Heart left ventricle (tissue), 16 donors: ENCODE measurements around the gene MARCO. TPM values are rescaled to one million over a fixed set of nuclear protein-coding genes. Genes with fewer than 3 reads are reported as not detected.
"Not testable (repeated sequence)": the region's sequence is repeated elsewhere in the genome, so short reads cannot be mapped to it uniquely, and the experiment has no call there.

Experiments
- ATAC-seq, 4 donors: fragments of 200-7000 bp; cut with Tn5 transposase; one replicate each; pipeline ENCODE4 v1.9.1; 2020 to 2022; ENCODE audit warnings: moderate library complexity in 4 of 4, mild to moderate bottlenecking in 3 of 4, moderate number of reproducible peaks in 1 of 4
- DNase-seq, 5 donors: peaks; one replicate each; pipeline ENCODE4 v3.0.0-alpha.2; 2020
- H3K27ac ChIP-seq, 12 donors: fragments of 200-600 bp; sonication (generic) in 4 of 12; one replicate each; pipeline versions ENCODE4 v1.5.0 to v1.8.0; 2016 to 2022; ENCODE audit warnings: mild to moderate bottlenecking in 2 of 12
- H3K27me3 ChIP-seq, 9 donors: fragments of 200-600 bp; sonication (generic) in 2 of 9; one replicate each; pipeline versions ENCODE4 v1.5.1 to v1.8.0; 2016 to 2022; ENCODE audit warnings: mild to moderate bottlenecking in 3 of 9
- H3K36me3 ChIP-seq, 9 donors: fragments of 200-600 bp; sonication (generic) in 2 of 9; one replicate each; pipeline versions ENCODE4 v1.5.0 to v1.8.0; 2018 to 2022; ENCODE audit warnings: mild to moderate bottlenecking in 2 of 9
- H3K4me1 ChIP-seq, 12 donors: fragments of 200-600 bp; sonication (generic) in 4 of 12; one replicate each; pipeline versions ENCODE4 v1.5.0 to v1.8.0; 2016 to 2022; ENCODE audit warnings: mild to moderate bottlenecking in 3 of 12
- H3K4me3 ChIP-seq, 12 donors: fragments of 200-600 bp; sonication (generic) in 4 of 12; one replicate each; pipeline versions ENCODE4 v1.5.0 to v1.8.0; 2017 to 2022; ENCODE audit warnings: mild to moderate bottlenecking in 9 of 12, moderate library complexity in 4 of 12
- H3K9me3 ChIP-seq, 12 donors: fragments of 200-600 bp; sonication (generic) in 4 of 12; one replicate each; pipeline versions ENCODE4 v1.5.0 to v1.8.0; 2016 to 2022; ENCODE audit warnings: mild to moderate bottlenecking in 1 of 12
- POLR2A ChIP-seq, 2 donors: fragments of 450-650 bp; IDR thresholded peaks; one replicate each; pipeline ENCODE4 v1.6.1; 2017; ENCODE audit warnings: antibody characterized with exemption in 2 of 2, mild to moderate bottlenecking in 2 of 2, moderate library complexity in 2 of 2
- WGBS, 4 donors: extraction: QIAGEN DNeasy Blood & Tissue Kit in 2 of 4; methylation state at CpG; one replicate each; pipeline versions ENCODE4 v1.1.5 to v1.1.7; 2013 to 2018; 5-methylcytosine and 5-hydroxymethylcytosine counted together
- intact Hi-C, 10 donors: fragments of 100-400 bp; cut with DNase I; formaldehyde crosslinking; loops; one replicate each; pipeline versions ENCODE4 v1.11.1 to v1.14.2; 2022
- polyA plus RNA-seq, 2 donors: library from polyadenylated mRNA; stranded (reverse); fragments of 200-250 nt; gene quantifications; one replicate each; pipeline ENCODE4 v1.2.3, GENCODE V29; 2013
- total RNA-seq, 9 donors: library from RNA; depleted of rRNA in 2 of 9; stranded (reverse); fragments of >200 nt in 2 of 9; fragmentation: NEBNext Ultra II Directional in 3 of 9; extraction: Animal tissue kit (Norgen Biotek cat#: 25700) in 3 of 9; gene quantifications; one replicate each; pipeline versions ENCODE4 v1.1.0 to v1.2.4, GENCODE V29; 2016 to 2023
- TF ChIP-seq, protein P1 (sequence below), 12 donors: fragments of 200-600 bp; sonication (generic) in 4 of 12; IDR thresholded peaks; one replicate each; pipeline versions ENCODE4 v1.5.0 to v1.8.0; 2018 to 2022; ENCODE audit warnings: antibody characterized with exemption in 12 of 12, mild to moderate bottlenecking in 5 of 12
- donor health status: ischemic (EF 13 %, LVEDD 7.1; RV severe dilation, severe dysfunction).
- donor health status: healthy with polysubstance abuse.
- donor health status: DM: no; HTN: yes; CAD: no.
- donor health status: DM: no; HTN: no; CAD: no.
- donor health status: ischemic (EF 25% LVEDD 6.9; RV normal size, moderate dysfunction).
- donor health status: ischemic (EF 25% LVEDD 5.7; RV mildly dilated, moderate dysfunction).
- donor health status: healthy.
- donor health status: DM: yes; HTN: yes; CAD: no.
- donor health status: ischemic (EF 35%, LVEDD 5.7; RV mildly dilated, moderate dysfunction).
- donor health status: nonischemic (EF 11% LVEDD 7.7; RV severe dilation, severe dysfunction).
- donor health status: DM: yes; HTN: yes; CAD: no.
- donor health status: PGD.
- donor health status: ischemic (EF 29% LVEDD 5.4; RV normal size, mild dysfunction).
- donor health status: nonischemic (EF 23%, LVEDD 6.1; RV moderate dilation, normal function).

MARCO gene
- total and polyA plus RNA-seq, 11 donors, result 0.19 to 162 (median 6.0) TPM

DNA sequence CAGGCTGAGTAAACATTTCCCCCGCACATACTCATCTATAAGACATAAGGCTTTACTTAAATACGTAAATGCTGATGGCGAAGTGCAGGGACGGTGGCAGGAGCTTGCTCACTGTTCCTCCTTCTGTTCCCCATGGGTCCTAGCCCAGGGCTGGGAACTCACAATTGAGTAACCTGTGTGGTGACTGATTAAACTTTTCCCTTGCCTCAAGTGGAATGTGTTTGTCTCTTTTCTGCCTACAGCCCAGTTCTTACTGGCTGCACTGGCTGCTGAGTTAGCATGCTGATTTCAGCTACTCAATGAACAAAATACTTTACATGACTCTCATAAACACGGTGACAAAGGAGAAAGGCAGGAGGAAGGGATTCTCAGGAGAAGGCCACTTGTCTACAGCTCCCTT, 87.3 kb downstream of the MARCO start:
- H3K4me1 ChIP-seq, result no peaks in the 10 kb centered on the region
- no peaks in the 10 kb centered on the region for H3K36me3 ChIP-seq
- no peak overlapping the region for H3K27ac ChIP-seq
- 79 to 80% (median 79%) methylated on average over 5 of the region's 5 CpGs for WGBS, 4 donors
- peaks cover 0 to 11% (median 0%) of the 10 kb centered on the region in 9 donors for H3K27me3 ChIP-seq
- no peak for ATAC-seq
- no peak for DNase-seq
- intact Hi-C loops, result no loop called here
- H3K9me3 ChIP-seq, result peaks cover 0 to 7% (median 0%) of the 10 kb centered on the region in 12 donors
- no peak for TF ChIP-seq POLR2A (IDR thresholded peaks at IDR 0.05)
- TF ChIP-seq, protein P1, sequence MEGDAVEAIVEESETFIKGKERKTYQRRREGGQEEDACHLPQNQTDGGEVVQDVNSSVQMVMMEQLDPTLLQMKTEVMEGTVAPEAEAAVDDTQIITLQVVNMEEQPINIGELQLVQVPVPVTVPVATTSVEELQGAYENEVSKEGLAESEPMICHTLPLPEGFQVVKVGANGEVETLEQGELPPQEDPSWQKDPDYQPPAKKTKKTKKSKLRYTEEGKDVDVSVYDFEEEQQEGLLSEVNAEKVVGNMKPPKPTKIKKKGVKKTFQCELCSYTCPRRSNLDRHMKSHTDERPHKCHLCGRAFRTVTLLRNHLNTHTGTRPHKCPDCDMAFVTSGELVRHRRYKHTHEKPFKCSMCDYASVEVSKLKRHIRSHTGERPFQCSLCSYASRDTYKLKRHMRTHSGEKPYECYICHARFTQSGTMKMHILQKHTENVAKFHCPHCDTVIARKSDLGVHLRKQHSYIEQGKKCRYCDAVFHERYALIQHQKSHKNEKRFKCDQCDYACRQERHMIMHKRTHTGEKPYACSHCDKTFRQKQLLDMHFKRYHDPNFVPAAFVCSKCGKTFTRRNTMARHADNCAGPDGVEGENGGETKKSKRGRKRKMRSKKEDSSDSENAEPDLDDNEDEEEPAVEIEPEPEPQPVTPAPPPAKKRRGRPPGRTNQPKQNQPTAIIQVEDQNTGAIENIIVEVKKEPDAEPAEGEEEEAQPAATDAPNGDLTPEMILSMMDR (IDR thresholded peaks at IDR 0.05), result no peak
- H3K4me3 ChIP-seq, result no peak overlapping the region

DNA sequence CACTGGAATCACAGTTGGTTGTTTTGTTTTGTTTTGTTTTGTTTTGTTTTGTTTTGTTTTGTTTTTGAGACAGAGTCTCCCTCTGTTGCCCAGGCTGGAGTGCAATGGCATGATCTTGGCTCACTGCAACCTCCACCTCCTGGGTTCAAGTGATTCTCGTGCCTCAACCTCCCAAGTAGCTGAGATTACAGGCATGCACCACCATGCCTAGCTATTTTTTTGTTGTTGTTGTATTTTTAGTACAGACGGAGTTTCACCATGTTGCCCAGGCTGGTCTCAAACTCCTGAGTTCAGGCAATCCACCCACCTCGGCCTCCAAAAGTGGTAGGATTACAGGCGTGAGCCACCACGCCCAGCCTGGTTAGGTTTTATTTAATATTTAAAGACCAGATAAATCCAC, 95.9 kb downstream of the MARCO start:
- ATAC-seq, DNase-seq, H3K27ac ChIP-seq, intact Hi-C loops, H3K36me3 ChIP-seq, H3K4me3 ChIP-seq, H3K4me1 ChIP-seq, H3K27me3 ChIP-seq: not testable (repeated sequence)
- WGBS, 4 donors, result 65 to 72% (median 65%) methylated on average over 5 of the region's 5 CpGs
- peaks cover 0 to 31% (median 5%) of the 10 kb centered on the region in 12 donors for H3K9me3 ChIP-seq

DNA sequence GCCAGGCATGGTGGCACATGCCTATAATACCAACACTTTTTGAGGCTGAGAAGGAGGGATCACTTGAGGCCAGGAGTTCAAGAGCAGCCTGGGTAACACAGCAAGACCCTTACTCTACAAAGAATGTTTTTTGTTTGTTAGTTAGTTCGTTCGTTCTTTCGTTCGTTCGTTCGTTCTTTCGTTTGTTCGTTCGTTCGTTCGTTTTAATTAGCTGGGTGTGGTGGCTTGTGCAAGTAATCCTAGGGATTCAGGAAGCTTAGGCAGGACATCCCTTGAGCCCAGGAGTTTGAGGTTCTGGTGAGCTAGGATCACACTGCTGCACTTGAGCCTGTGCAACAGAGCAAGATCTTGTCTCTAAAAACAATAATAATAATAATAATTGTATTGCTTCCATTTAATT, 98.7 kb downstream of the MARCO start:
- Histone ChIP-seq H3K36me3 (no peaks in the 10 kb centered on the region), H3K27me3 (peaks cover 0 to 6% (median 0%) of the 10 kb centered on the region in 9 donors), H3K9me3 (peaks cover 0 to 27% (median 0%) of the 10 kb centered on the region in 12 donors), H3K4me3 (no peak overlapping the region), H3K4me1 (no peaks in the 10 kb centered on the region), H3K27ac (no peak overlapping the region)
- ATAC-seq, result no peak
- intact Hi-C loops, result no loop called here
- no peak for DNase-seq
- TF ChIP-seq, protein P1 (IDR thresholded peaks at IDR 0.05), result no peak
- no peak for TF ChIP-seq POLR2A (IDR thresholded peaks at IDR 0.05)
- 82 to 87% (median 86%) methylated on average over 11 of the region's 11 CpGs for WGBS, 4 donors

Other genes with a start within 250 kb of the MARCO start
- gene EN1, start 94.5 kb upstream of the MARCO start, total RNA-seq, result under 1 TPM in 1 of 9 donors, not detected in 8; 0.27 TPM
- gene EN1, start 94.5 kb upstream of the MARCO start, polyA plus RNA-seq, result not detected
- gene C1QL2, start 216.6 kb downstream of the MARCO start, total RNA-seq, result under 1 TPM in 1 of 9 donors, not detected in 8; 0.25 TPM
- gene C1QL2, start 216.6 kb downstream of the MARCO start, polyA plus RNA-seq, result under 1 TPM in 1 of 2 donors, not detected in 1; 0.08 TPM